ENCODE data around the gene PTPRN2.
"Not testable (repeated sequence)": the region's sequence is repeated elsewhere in the genome, so short reads cannot be mapped to it uniquely, and the experiment has no call there.

Gene PTPRN2

DNA sequence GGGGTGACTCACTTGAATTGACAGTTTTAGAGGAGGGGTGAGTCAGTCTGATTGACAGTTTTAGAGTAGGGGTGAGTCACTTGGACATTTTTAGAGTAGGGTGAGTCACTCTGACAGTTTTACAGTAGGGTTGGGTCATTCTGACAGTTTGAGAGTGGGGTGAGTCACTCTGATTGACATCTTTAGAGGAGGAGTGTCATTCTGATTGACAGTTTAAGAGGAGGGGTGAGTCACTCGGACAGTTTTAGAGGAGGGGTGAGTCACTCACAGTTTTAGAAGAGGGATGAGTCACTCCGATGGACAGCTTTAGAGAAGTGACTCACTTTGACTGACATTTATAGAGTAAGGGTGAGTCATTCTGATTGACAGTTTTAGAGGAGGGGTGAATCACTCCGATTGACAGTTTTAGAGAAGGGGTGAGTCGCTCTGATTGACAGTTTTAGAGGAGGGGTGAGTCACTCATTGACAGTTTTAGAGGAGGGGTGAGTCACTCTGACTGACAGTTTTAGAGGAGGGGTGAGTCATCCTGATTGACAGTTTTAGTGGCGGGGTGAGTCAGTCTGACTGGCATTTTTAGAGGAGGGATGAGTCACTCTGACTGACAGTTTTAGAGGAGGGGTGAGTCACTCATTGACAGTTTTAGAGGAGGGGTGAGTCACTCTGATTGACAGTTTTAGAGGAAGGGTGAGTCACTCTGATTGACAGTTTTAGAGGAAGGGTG, 655.0 kb downstream of the PTPRN2 start:
- no peak for DNase-seq (ENCODE audit: low read depth in 2 of 2)

GRCh38 chr7:157930926-157931466, 656.6 kb downstream of the PTPRN2 start:
- no peak for DNase-seq (ENCODE audit: low read depth in 2 of 2)

DNA sequence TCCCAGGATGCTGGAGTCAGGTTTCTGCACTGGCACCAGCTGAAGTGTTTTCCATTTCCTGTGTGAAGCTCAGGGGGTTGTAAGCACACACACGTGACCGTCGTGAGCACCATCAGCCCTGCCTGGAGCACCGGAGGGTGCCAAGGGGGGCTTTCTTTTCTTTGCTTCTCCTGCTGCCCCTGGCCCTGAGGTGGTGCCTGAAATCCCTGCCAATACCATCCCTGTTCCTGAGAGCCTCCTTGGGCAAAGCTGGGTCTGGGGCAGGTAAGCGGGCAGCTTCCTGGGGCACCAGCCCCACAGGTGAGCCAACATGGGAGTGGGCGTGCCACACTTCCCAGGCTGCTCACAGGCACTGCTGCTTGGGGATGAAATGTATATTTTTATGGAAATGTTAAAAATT, 657.2 kb downstream of the PTPRN2 start:
- DNase-seq (ENCODE audit: low read depth in 2 of 2), result no peak

DNA sequence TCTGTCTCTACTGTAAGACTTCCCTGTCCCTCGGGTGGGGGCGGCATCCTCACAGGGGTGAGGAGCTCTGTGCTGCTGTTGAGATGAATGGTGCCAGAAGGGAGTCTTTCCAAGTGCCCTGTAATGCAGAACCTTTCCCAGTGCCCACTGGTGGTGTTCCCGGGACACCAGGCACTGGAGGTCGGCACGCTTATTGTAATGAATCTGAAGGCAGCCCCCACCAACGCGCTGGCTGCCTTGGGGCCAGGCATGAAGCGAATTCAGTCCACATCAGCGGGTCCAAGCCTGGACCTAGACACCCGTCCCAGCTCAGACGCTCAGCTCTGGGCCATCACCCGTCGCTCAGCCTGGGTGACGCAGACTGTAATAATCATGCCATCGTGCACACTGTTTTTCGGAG, 658.0 kb downstream of the PTPRN2 start:
- no peak for DNase-seq (ENCODE audit: low read depth in 2 of 2)

DNA sequence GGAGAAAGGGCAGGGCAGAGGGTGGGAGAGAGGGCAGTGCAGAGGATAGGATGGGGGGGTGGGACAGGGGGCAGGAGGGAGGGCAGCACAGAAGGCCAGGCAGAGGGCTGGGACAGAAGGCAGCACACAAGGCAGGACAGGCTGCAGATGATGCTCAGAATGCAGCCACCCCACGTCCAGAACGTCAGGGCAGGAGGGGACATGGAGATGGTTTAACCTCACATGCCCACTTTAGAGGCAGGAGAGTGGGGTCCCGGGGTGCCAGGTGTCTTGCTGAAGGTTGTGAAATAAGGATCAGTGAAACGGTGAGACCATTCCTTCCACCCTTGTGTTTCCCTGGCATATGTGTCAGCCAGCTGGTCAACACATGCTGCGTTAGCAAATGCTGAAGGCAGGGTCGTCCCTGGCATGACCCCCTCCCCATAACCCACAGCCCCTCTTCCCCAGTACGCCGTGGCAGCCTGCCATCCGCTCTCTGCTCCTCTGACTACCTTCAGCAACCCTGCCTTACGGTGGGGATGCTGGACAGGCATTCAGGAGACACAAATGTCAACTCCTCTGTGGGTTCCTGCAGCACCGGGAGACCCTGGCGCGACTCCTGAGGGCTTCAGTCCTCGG, 658.7 kb downstream of the PTPRN2 start:
- no peak for DNase-seq (ENCODE audit: low read depth in 2 of 2)

DNA sequence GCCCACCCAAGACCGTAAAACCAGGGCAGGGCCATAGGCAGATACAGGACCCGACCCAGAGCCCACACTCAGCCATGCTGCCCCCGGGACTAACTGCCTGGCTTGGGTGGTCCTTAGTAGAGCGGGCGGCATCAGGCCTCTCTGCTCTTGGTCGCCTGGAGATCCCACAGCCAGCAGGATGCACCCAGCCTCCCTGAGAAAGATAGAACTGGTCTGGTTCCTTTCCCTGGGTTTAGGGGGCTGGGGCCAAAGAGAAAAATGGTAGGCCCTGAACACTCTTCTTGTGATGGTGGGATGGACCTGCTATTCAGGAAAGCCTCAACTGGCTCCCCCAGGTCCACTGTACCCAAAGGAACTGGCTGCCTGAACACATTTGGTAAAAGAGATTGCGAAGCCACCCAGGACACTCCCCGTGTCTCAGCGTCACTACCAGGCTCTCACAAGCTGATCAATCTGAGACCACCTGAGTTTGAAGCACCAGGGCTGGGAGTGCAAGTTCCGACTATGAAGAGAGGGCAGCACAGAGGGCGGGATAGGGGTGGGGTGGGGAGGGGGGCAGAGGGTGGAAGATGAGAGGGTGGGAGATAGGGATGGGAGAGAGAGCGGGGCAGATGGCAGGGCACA, 659.3 kb downstream of the PTPRN2 start:
- no peak for DNase-seq (ENCODE audit: low read depth in 2 of 2)

GRCh38 chr7:157927313-157927925, 660.2 kb downstream of the PTPRN2 start:
- DNase-seq (ENCODE audit: low read depth in 2 of 2), result no peak

- no peak for DNase-seq (ENCODE audit: low read depth in 2 of 2)
These were observed 661.0 kb downstream of the PTPRN2 start for GRCh38 chr7:157926521-157927150.

GRCh38 chr7:157926107-157926506, 661.5 kb downstream of the PTPRN2 start:
- no peak for DNase-seq (ENCODE audit: low read depth in 2 of 2)

GRCh38 chr7:157925383-157925875, 662.2 kb downstream of the PTPRN2 start:
- no peak for DNase-seq (ENCODE audit: low read depth in 2 of 2)

DNA sequence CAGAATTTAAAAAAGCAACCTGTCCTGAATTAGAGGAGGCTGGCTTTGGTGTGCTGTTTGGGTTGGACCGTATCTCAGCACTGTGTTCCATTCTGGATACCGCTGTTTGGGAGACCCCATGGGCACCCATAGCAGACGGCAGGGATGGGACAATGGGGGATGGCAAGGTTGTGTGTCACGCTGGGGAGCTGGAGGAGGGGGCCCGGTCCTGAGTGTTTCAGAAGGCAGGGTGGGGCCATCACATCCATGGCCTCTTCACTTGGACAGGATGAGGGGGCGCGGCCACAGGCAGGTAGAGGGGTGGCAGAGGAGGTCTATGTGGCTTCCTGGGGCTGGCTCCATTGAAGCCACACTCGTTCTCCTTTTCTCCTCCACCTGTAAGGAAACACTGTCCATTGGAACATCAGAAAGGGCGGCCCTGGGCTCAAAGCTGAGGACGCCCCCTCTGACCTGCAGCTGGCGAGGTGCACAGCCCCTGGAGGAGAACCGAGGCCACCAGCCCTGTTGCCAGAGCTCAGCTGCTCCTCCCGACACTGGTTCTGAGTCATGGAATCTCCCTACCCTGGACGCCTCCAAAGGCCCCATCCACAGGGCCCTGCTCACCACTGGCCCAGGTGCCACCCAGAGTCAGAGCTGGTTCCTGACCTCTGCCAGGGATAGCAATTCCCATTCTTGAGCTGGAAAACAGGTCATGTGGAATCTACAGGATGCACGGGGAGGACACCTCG, 663.6 kb downstream of the PTPRN2 start:
- no peak for DNase-seq (ENCODE audit: low read depth in 2 of 2)

GRCh38 chr7:157922576-157922975, 665.0 kb downstream of the PTPRN2 start:
- DNase-seq (ENCODE audit: low read depth in 2 of 2), result no peak

GRCh38 chr7:157918326-157919080, 669.1 kb downstream of the PTPRN2 start:
- DNase-seq (ENCODE audit: low read depth in 2 of 2), result no peak

- no peak for DNase-seq (ENCODE audit: low read depth in 2 of 2)
These were observed 670.5 kb downstream of the PTPRN2 start for GRCh38 chr7:157916946-157917640.

- DNase-seq (ENCODE audit: low read depth in 2 of 2), result no peak
These were observed 677.2 kb downstream of the PTPRN2 start for GRCh38 chr7:157910446-157910845.

DNA sequence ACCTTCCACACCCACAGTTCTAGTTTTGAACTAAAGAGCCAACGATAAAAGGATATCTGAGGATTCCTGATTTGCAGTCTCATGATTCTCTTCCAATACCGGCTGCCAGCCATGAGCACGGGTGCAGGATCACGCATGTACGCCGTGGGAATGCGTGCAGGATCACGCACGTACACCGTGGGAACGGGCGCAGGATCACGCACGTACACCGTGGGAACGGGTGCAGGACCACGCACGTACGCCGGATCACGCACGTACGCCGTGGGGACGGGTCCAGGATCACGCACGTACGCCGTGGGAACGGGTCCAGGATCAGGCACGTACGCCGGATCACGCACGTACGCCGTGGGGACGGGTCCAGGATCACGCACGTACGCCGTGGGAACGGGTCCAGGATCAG, 677.6 kb downstream of the PTPRN2 start:
- not testable (repeated sequence) for DNase-seq (ENCODE audit: low read depth in 2 of 2)

- DNase-seq (ENCODE audit: low read depth in 2 of 2), result no peak
These were observed 678.3 kb downstream of the PTPRN2 start for GRCh38 chr7:157909370-157909769.

DNA sequence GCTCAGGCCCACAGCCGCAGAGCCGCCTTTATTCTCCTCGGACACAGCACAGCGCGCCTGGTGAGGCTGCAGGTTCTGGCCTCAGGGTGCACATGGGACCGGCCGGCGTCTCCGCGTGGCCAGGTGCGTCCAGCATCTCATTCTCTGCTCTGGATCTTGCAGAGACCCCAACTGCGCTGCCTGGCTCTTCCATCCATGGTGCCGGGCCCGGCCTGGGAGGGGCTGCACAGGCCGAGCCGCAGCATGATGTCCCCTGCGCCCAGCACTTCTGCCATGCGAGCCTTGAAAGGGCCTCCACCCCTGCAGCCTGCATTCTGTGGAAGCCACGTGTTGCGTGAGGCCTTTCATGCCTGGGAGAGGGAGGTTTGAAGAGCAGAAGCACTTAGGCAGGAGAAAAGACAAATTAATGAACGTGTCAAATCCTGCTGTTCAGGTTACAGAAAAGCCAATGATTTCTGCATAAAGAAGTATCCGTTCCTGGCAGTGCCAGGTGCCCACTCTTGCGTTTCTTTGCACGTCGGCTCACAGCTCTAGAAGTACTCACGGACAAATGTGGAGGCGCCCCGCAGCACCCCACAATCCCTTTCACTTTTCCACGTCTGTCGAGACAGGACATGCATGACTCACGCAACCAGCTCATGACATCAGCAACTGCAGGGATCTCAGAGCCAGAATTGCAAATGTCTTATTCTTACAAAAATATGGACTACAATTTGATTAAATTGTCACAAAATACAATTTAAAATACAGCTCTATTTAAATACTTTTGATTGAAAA, 679.4 kb downstream of the PTPRN2 start:
- DNase-seq (ENCODE audit: low read depth in 2 of 2), result no peak

GRCh38 chr7:157907091-157907490, 680.5 kb downstream of the PTPRN2 start:
- no peak for DNase-seq (ENCODE audit: low read depth in 2 of 2)
